ENCODE measurements around the gene PHLDB1.
A peak's percentile ranks its signal among the peaks of the same experiment; 100 is the strongest.
"Not testable (repeated sequence)": the region's sequence is repeated elsewhere in the genome, so short reads cannot be mapped to it uniquely, and the experiment has no call there.

PHLDB1 gene

DNA sequence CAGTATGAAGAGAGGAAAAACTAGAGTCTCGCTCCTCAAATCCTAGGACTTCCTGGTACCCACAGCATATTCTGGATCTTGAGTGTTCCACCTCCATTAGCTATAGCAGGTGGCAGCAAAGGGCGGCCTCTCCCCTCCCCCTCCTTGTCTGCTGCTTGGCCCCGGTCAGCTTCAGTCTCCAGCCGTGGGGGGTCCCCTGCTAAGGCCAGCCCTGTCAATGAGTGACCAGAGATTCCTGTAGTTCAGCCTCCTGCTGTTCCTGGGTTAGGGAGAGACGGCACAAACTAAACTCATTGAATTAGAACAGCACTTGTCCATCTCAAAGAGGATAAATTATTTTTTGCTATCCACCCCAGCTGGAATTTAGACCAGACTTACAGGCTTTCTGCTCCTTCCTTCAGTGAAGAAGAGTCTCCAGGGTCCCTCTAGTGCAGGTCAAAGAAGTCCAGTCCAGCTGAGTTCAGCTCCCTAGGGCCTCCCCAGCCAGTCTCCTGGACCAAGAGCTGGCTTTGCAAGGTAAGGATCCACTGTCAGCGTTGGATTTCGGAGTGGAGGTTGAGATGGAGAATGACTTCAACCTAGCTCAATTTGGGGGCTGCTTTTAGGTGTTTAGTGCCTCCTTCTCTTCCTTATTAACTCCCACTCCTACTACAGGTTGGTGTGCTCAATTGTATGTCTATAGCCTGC is 1.1 kb upstream of the PHLDB1 start:
- DNase-seq (ENCODE audit: low spot score), result no peak

DNA sequence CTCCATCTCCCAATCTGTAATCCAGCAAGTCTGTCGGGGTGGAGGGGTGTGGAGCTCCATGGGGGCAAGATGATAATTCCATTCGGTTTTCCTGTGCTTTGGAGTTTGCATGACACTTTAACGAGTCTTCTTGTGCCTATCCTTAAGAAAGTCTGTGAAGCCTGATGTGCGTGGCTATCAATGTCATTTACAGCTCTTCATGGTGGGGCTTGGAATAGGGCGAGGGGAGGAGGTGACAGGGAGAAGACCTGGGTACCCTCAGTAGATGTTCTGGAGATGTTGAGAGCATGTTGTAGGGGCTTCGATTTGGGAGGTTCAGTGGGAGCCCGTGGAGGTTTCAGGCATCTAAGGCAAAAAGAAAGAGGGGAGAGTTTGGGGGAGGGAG is 579 bp upstream of the PHLDB1 start:
- DNase-seq (ENCODE audit: low spot score), result no peak

DNA sequence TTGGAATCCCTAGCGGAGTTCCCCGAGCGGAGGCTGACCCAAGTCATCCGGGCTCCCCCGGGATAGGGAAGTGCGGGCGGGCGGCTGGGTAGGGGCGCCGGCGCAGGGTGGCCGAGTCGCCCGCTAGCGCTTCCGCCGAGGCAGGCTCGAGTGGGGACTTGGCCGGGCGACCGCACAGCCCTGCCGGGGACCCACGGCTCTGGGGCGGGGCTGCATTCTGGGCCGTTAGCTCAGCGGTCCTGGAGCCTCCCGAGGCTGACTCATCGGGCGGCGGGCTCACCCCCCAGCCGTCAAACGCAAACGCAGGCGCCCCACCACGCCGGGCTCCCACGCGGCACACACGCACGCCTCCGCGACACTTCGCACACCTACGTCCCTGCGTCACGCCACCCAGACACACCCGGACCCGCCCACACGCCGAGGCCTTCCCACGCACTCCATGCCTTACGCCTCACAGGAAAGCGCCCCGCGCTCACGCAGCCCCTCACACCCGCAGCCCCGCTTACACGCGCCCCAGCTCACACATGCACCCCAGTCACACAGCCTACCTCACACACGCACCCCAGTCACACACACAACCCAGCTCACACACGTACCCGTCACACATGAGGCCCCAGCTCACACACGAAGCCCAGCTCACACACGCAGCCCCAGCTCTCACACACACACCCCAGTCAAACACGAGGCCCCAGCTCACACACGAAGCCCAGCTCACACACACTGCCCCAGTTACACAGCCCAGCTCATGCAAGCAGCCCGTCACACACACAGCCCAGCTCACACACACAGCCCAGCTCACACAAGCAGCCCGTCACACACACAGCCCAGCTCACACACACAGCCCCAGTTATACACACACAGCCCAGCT is 1.2 kb downstream of the PHLDB1 start:
- DNase-seq (ENCODE audit: low spot score), result peak; percentile 82

- no peak for DNase-seq (ENCODE audit: low spot score)
Observed at GRCh38 chr11:118609380-118610224, 2.2 kb downstream of the PHLDB1 start.

GRCh38 chr11:118610225-118610772 is 2.9 kb downstream of the PHLDB1 start:
- no peak for DNase-seq (ENCODE audit: low spot score)

DNA sequence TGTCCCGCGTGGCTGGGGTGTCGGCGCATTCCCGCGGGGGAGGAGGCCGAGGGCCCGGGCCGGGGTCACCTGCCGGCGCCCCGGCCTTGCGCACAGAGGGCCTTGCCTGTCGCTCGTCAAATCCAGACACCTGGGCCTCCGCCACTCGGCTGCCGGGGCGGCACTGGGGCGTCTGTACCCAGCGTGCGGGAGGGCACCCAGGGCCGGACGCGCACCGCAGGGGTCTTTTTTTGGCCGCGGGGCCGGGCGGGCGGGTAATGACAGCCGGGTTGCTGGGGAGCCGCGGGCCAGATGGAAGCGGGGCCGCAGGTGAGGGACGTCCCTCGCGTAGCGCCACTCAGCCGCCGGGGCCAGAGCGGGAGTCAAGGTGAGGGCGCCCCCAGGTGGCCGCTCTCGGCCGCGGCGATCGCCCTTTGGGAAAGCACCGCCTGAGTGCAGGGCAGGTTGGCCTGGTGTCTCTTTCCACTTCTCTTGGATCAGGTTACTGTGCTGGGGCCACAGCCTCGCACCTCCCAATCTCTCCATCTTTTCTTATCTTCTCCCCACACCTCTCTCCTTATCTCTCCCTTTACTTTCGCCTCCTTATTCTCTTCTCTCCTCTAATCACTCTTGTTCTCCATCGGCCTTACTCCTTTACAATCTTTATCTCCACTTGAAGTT is 3.5 kb downstream of the PHLDB1 start:
- peak; percentile 80 for DNase-seq (ENCODE audit: low spot score)

- DNase-seq (ENCODE audit: low spot score), result not testable (repeated sequence)
Observed at GRCh38 chr11:118611433-118611795, 4.0 kb downstream of the PHLDB1 start.

DNA sequence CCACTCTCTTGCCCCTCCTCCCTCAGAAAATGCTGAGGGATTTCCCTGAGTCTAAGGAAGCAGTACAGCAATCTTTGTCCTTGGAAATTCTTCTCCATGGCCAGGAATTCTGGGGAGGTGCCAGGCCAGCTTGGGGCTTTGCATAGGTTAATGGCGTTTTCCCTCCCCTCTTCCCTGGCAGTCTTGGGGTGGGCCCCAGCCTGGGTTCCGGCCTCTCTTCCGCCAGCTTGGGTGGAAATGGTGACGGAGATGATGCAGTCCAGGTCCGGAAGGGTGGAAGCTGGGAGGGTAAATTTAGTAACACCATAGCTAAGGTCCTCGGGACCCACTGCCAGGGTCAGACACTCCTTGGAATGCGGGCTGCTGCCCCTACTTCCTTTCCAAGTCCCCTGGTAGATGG is 5.0 kb downstream of the PHLDB1 start:
- DNase-seq (ENCODE audit: low spot score), result no peak

DNA sequence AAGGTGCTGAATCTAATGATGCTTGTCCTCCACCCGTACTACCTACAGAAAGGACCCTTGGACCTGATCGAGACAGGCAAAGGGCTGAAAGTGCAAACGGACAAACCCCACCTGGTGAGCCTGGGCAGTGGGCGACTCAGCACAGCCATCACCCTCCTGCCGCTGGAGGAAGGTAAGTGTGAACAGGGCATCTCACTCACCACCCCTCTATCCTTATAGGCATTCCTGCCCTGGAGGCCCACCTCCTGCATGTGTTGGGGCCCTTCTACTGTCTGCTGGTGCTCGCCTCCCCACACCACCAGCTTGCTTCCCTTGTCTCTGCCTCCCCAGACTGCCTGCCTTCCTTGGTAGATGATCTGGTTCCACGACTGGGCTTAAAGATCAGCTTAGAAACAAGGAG is 7.1 kb downstream of the PHLDB1 start:
- DNase-seq (ENCODE audit: low spot score), result no peak

DNA sequence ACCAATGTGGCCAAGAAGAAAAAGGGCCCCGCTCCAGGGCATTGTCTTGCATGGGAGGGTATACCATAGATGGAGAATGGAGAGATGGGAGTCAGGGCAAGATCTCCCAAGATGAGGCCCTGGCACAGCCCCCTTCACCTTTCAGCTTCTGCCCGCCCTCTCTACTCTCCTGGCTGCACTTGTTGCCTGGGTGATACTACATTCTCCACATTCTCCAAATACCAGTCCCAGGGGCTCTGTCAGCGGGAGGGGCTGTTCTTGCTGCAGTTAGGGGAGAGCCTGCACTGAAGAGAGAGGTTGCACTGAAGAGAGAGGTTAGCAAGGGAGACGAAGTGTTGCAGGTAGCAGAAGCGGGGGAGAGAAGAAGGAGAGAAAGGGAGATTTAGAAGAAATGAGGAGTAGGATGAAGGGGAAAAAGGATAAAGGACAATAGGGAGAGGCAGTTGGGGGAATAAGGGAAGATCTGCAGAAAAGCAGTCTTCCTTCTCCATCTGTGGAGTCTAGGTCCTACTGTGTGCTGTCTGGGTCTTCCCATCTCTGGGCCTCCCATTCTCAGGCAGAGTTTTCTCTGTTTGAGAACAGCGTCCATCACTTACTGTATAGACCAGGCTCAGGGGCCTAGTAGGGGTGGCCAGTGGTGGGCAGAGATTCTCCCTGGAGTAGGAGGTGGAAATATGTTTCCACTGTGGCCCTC is 8.0 kb downstream of the PHLDB1 start:
- no peak for DNase-seq (ENCODE audit: low spot score)

- DNase-seq (ENCODE audit: low spot score), result no peak
Observed at GRCh38 chr11:118615976-118616371, 8.6 kb downstream of the PHLDB1 start.

- no peak for DNase-seq (ENCODE audit: low spot score)
Observed at GRCh38 chr11:118618115-118618990, 10.9 kb downstream of the PHLDB1 start.

- no peak for DNase-seq (ENCODE audit: low spot score)
Observed at GRCh38 chr11:118618991-118619375, 11.6 kb downstream of the PHLDB1 start.

DNA sequence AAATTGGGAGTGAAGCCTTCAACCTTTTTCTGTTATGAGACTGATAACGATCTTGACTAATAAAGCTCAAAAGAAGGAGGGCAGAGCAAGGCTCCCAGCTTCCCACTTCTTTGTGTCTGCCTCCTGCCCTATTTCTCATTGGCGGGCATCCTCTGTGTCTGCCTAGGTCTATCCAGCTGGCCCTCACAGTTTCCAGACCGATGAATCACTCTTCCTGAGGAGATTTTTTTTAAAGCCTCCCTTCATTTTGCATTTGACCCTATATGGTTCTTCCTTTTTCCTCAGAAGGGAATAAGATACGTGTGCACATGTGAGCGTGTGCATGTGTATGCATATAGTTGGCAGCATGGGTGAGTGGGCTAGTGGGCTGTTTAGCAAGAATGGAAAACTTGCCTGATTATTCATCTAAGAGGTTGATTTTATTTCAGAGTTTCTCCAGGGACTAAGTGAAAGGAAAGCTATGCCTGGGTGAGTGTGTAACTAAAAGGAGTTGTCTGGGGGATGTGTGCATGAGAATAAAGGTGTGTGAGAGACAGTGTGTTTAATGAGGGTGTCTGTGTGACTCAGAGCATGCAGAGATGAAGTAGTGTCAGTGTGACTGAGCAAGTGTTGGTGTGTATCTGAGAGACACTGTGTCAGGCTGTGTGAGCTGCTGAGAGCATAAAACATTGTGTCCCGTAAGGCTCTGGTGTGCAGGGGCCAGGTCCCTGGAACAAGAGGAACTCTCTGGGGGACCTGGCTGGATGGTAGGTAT is 12.2 kb downstream of the PHLDB1 start:
- DNase-seq (ENCODE audit: low spot score), result no peak

GRCh38 chr11:118620529-118621070 is 13.2 kb downstream of the PHLDB1 start:
- no peak for DNase-seq (ENCODE audit: low spot score)

- no peak for DNase-seq (ENCODE audit: low spot score)
Observed at GRCh38 chr11:118621071-118621783, 13.8 kb downstream of the PHLDB1 start.

- DNase-seq (ENCODE audit: low spot score), result no peak
Observed at GRCh38 chr11:118621784-118622375, 14.5 kb downstream of the PHLDB1 start.

Data from CD4-positive, alpha-beta T cell treated with Interleukin-6 at 100 ng/mL for 8 hours (primary cell).